ENCODE data around the gene ZMYM2. TPM values are rescaled to one million over a fixed set of nuclear protein-coding genes. Genes with fewer than 3 reads are reported as not detected.

Gene ZMYM2
- polyA plus RNA-seq, 3 donors, result 6.7 to 32.6 (median 8.5) TPM

- H3K4me1 ChIP-seq (ENCODE audit: control insufficient read depth in 1 of 2, insufficient read depth in 2 of 2, low read length in 2 of 2), result peaks cover 5 to 14% of the 10 kb centered on the region in 2 donors
- H3K4me2 ChIP-seq (replicated peaks; ENCODE audit: extremely low read depth, low read length, poor library complexity, severe bottlenecking), result no peak overlapping the region
- H3K27me3 Mint-ChIP-seq (ENCODE audit: low read depth in 3 of 3), result no peaks in the 10 kb centered on the region
- WGBS (ENCODE audit: insufficient coverage), result no CpG with 5 or more reads among the region's 2 CpGs
- H3K36me3 Mint-ChIP-seq, result peaks cover 52 to 56% of the 10 kb centered on the region in 2 donors
- H3K9me3 Mint-ChIP-seq, result no peaks in the 10 kb centered on the region
- peaks cover 3% of the 10 kb centered on the region for H4K20me1 ChIP-seq (ENCODE audit: insufficient read depth, low read length)
- no peaks in the 10 kb centered on the region for H3K27me3 ChIP-seq (ENCODE audit: control insufficient read depth in 2 of 2, insufficient read depth in 2 of 2, low read length in 2 of 2)
- no peaks in the 10 kb centered on the region for H3K79me2 ChIP-seq (ENCODE audit: insufficient read depth, low read length)
- peaks cover 13% of the 10 kb centered on the region for H3K4me1 Mint-ChIP-seq
- no peak overlapping the region for H3K27ac Mint-ChIP-seq
- H3K9me3 ChIP-seq (replicated peaks in 1 of 2; ENCODE audit: control insufficient read depth in 1 of 2, insufficient read depth in 1 of 2, low read length in 2 of 2), result no peaks in the 10 kb centered on the region
- TF ChIP-seq CTCF (IDR thresholded peaks at IDR 0.05), result no peak
- no peak for DNase-seq
- H3K9ac ChIP-seq (ENCODE audit: insufficient read depth, low read length, poor library complexity, severe bottlenecking), result no peak overlapping the region
- H3K4me3 ChIP-seq (replicated peaks in 1 of 3; ENCODE audit: low read depth in 2 of 3, low read length in 3 of 3), result no peak overlapping the region
- peaks cover 53 to 71% of the 10 kb centered on the region in 2 donors for H3K36me3 ChIP-seq (replicated peaks in 1 of 2; ENCODE audit: control insufficient read depth in 1 of 2, insufficient read depth in 2 of 2, low read length in 2 of 2)
- H3K4me3 Mint-ChIP-seq, result no peak overlapping the region
- H3K27ac ChIP-seq (ENCODE audit: low read depth in 1 of 2, low read length in 2 of 2), result no peak overlapping the region
- no peak overlapping the region for H2AFZ ChIP-seq (ENCODE audit: insufficient read depth, low read depth, low read length, poor library complexity, severe bottlenecking)
- intact Hi-C loops (cut with micrococcal nuclease), result loop anchor here in 1 of 2 donors (10.0 kb wide), 1 partner anchor 111 kb away; the partner anchor contains the start of gene GJA3
These were observed 95.4 kb downstream of the ZMYM2 start for GRCh38 chr13:20053891-20054290.

GRCh38 chr13:20054586-20054985 lies 96.1 kb downstream of the ZMYM2 start:
- H3K4me2 ChIP-seq (replicated peaks; ENCODE audit: extremely low read depth, low read length, poor library complexity, severe bottlenecking), result no peak overlapping the region
- intact Hi-C loops (cut with micrococcal nuclease), result loop anchor here in 1 of 2 donors (10.0 kb wide), 1 partner anchor 110 kb away; the partner anchor contains the start of gene GJA3
- peaks cover 1 to 7% of the 10 kb centered on the region in 2 donors for H3K4me1 ChIP-seq (ENCODE audit: control insufficient read depth in 1 of 2, insufficient read depth in 2 of 2, low read length in 2 of 2)
- no peaks in the 10 kb centered on the region for H3K79me2 ChIP-seq (ENCODE audit: insufficient read depth, low read length)
- H3K27me3 ChIP-seq (ENCODE audit: control insufficient read depth in 2 of 2, insufficient read depth in 2 of 2, low read length in 2 of 2), result no peaks in the 10 kb centered on the region
- no peaks in the 10 kb centered on the region for H3K9me3 ChIP-seq (replicated peaks in 1 of 2; ENCODE audit: control insufficient read depth in 1 of 2, insufficient read depth in 1 of 2, low read length in 2 of 2)
- H3K9ac ChIP-seq (ENCODE audit: insufficient read depth, low read length, poor library complexity, severe bottlenecking), result no peak overlapping the region
- no peak overlapping the region for H3K27ac ChIP-seq (ENCODE audit: low read depth in 1 of 2, low read length in 2 of 2)
- H4K20me1 ChIP-seq (ENCODE audit: insufficient read depth, low read length), result peaks cover 3% of the 10 kb centered on the region
- no peaks in the 10 kb centered on the region for H3K27me3 Mint-ChIP-seq (ENCODE audit: low read depth in 3 of 3)
- no peak for TF ChIP-seq CTCF (IDR thresholded peaks at IDR 0.05)
- WGBS (ENCODE audit: insufficient coverage), result 100% methylated on average over 1 of the region's 2 CpGs
- H3K4me1 Mint-ChIP-seq, result peaks cover 6% of the 10 kb centered on the region
- no peak overlapping the region for H3K27ac Mint-ChIP-seq
- H3K4me3 Mint-ChIP-seq, result no peak overlapping the region
- DNase-seq, result no peak
- peaks cover 60 to 78% of the 10 kb centered on the region in 2 donors for H3K36me3 ChIP-seq (replicated peaks in 1 of 2; ENCODE audit: control insufficient read depth in 1 of 2, insufficient read depth in 2 of 2, low read length in 2 of 2)
- no peak overlapping the region for H3K4me3 ChIP-seq (replicated peaks in 1 of 3; ENCODE audit: low read depth in 2 of 3, low read length in 3 of 3)
- H3K36me3 Mint-ChIP-seq, result peaks cover 57 to 63% of the 10 kb centered on the region in 2 donors
- H3K9me3 Mint-ChIP-seq, result no peaks in the 10 kb centered on the region
- no peak overlapping the region for H2AFZ ChIP-seq (ENCODE audit: insufficient read depth, low read depth, low read length, poor library complexity, severe bottlenecking)
